ENCODE results near the gene ZNF219. TPM values are rescaled to one million over a fixed set of nuclear protein-coding genes. Genes with fewer than 3 reads are reported as not detected.
A peak's percentile ranks its signal among the peaks of the same experiment; 100 is the strongest.

ZNF219 gene
- 22.8 TPM for polyA plus RNA-seq (ENCODE audit: insufficient read length)
- long read RNA-seq, donor 1, transcript ZNF219-204 (2 exons, 560 nt) = major isoform, 5 of 34 reads
- long read RNA-seq, donor 1, partial matches to known transcripts = 25 of 34 reads
- long read RNA-seq, donor 1, other reads (novel, unspliced or antisense) = 0 of 34 reads
- long read RNA-seq, donor 2, partial matches to known transcripts = 11 of 14 reads
- long read RNA-seq, donor 2, other reads (novel, unspliced or antisense) = 0 of 14 reads
- long read RNA-seq, donor 3, transcript ZNF219-201 (5 exons, 3,071 nt) = major isoform, 7 of 22 reads
- long read RNA-seq, donor 3, partial matches to known transcripts = 14 of 22 reads
- long read RNA-seq, donor 3, other reads (novel, unspliced or antisense) = 0 of 22 reads
- long read RNA-seq, donor 4 = 0 reads
- long read RNA-seq, donor 5, transcript ZNF219-201 (5 exons, 3,071 nt) = major isoform, 11 of 21 reads
- long read RNA-seq, donor 5, partial matches to known transcripts = 7 of 21 reads
- long read RNA-seq, donor 5, other reads (novel, unspliced or antisense) = 0 of 21 reads
- long read RNA-seq, donor 6, transcript ZNF219-201 (5 exons, 3,071 nt) = major isoform, 5 of 40 reads
- long read RNA-seq, donor 6, partial matches to known transcripts = 33 of 40 reads
- long read RNA-seq, donor 6, other reads (novel, unspliced or antisense) = 0 of 40 reads
- long read RNA-seq, donor 7, partial matches to known transcripts = 23 of 33 reads
- long read RNA-seq, donor 7, other reads (novel, unspliced or antisense) = 0 of 33 reads
- long read RNA-seq, donor 8, partial matches to known transcripts = 0 of 1 reads
- long read RNA-seq, donor 8, other reads (novel, unspliced or antisense) = 0 of 1 reads

GRCh38 chr14:21098076-21098891, at the start of gene ZNF219:
TSS of gene ZNF219 (minus strand) at chr14:21098655. CDS start at chr14:21093591, 5,064 bp downstream.
- DNase-seq = no peak

GRCh38 chr14:21145437-21145836, 47.0 kb upstream of the ZNF219 start:
- DNase-seq = no peak

- no peak for DNase-seq
Measured at GRCh38 chr14:21142357-21142756, 43.9 kb upstream of the ZNF219 start.

GRCh38 chr14:21136024-21136423, 37.6 kb upstream of the ZNF219 start:
- peak; percentile 1 for DNase-seq

GRCh38 chr14:21133901-21134300, 35.4 kb upstream of the ZNF219 start:
- no peak for DNase-seq

- no peak for DNase-seq
Measured at GRCh38 chr14:21123429-21123828, 25.0 kb upstream of the ZNF219 start.

- DNase-seq = no peak
Measured at GRCh38 chr14:21121122-21121521, 22.7 kb upstream of the ZNF219 start.

GRCh38 chr14:21120686-21121085, 22.2 kb upstream of the ZNF219 start:
- no peak for DNase-seq

GRCh38 chr14:21118933-21119332, 20.5 kb upstream of the ZNF219 start:
- DNase-seq = no peak

GRCh38 chr14:21113369-21113768, 14.9 kb upstream of the ZNF219 start:
- no peak for DNase-seq

- DNase-seq = no peak
Measured at GRCh38 chr14:21112255-21112654, 13.8 kb upstream of the ZNF219 start.

GRCh38 chr14:21109377-21110138, 11.1 kb upstream of the ZNF219 start:
- peak; percentile 74 for DNase-seq

- DNase-seq = no peak
Measured at GRCh38 chr14:21108791-21109190, 10.3 kb upstream of the ZNF219 start.

- no peak for DNase-seq
Measured at GRCh38 chr14:21107283-21107800, 8.9 kb upstream of the ZNF219 start.

GRCh38 chr14:21106498-21107282, 8.2 kb upstream of the ZNF219 start:
- peak; percentile 86 for DNase-seq

GRCh38 chr14:21106176-21106497, 7.7 kb upstream of the ZNF219 start:
- no peak for DNase-seq

- DNase-seq = no peak
Measured at GRCh38 chr14:21105095-21105494, 6.6 kb upstream of the ZNF219 start.

GRCh38 chr14:21104448-21105060, 6.1 kb upstream of the ZNF219 start:
- peak; percentile 75 for DNase-seq

- DNase-seq = peak; percentile 95
Measured at GRCh38 chr14:21103710-21104447, 5.4 kb upstream of the ZNF219 start.

GRCh38 chr14:21103411-21103709, 4.9 kb upstream of the ZNF219 start:
- no peak for DNase-seq

All from left kidney (tissue), 8 donors.